ENCODE measurements around the gene MT1HL1.

MT1HL1 gene

GRCh38 chr1:237007147-237007881, 3.1 kb upstream of the MT1HL1 start:
- no peak for TF ChIP-seq ZFX (IDR thresholded peaks at IDR 0.05; ENCODE audit: borderline replicate concordance)
- TF ChIP-seq CTCF (IDR thresholded peaks at IDR 0.05) = no peak
- H3K27ac ChIP-seq = no peak overlapping the region

- TF ChIP-seq ZFX (IDR thresholded peaks at IDR 0.05; ENCODE audit: borderline replicate concordance) = no peak
- TF ChIP-seq CTCF (IDR thresholded peaks at IDR 0.05) = no peak
- H3K27ac ChIP-seq = no peak overlapping the region
These were observed 1.4 kb upstream of the MT1HL1 start for GRCh38 chr1:237005674-237006073.

GRCh38 chr1:237003516-237003915, 725 bp downstream of the MT1HL1 start:
- TF ChIP-seq ZFX (IDR thresholded peaks at IDR 0.05; ENCODE audit: borderline replicate concordance) = no peak
- no peak for TF ChIP-seq CTCF (IDR thresholded peaks at IDR 0.05)
- no peak overlapping the region for H3K27ac ChIP-seq

GRCh38 chr1:237000191-237000590, 4.0 kb downstream of the MT1HL1 start:
- TF ChIP-seq CTCF (IDR thresholded peaks at IDR 0.05) (no peak), ZFX (IDR thresholded peaks at IDR 0.05; ENCODE audit: borderline replicate concordance) (no peak)

GRCh38 chr1:236998546-236998945, 5.7 kb downstream of the MT1HL1 start:
- TF ChIP-seq ZFX (IDR thresholded peaks at IDR 0.05; ENCODE audit: borderline replicate concordance) (no peak), CTCF (IDR thresholded peaks at IDR 0.05) (no peak)

More at GRCh38 chr1:237000191-237000590, 4.0 kb downstream of the MT1HL1 start:
- H3K27ac ChIP-seq = no peak overlapping the region

GRCh38 chr1:236997882-236998281, 6.4 kb downstream of the MT1HL1 start:
- no peak for TF ChIP-seq ZFX (IDR thresholded peaks at IDR 0.05; ENCODE audit: borderline replicate concordance)
- TF ChIP-seq CTCF (IDR thresholded peaks at IDR 0.05) = no peak
- H3K27ac ChIP-seq = no peak overlapping the region

More at GRCh38 chr1:236998546-236998945, 5.7 kb downstream of the MT1HL1 start:
- no peak overlapping the region for H3K27ac ChIP-seq

GRCh38 chr1:236997361-236997760, 6.9 kb downstream of the MT1HL1 start:
- no peak for TF ChIP-seq ZFX (IDR thresholded peaks at IDR 0.05; ENCODE audit: borderline replicate concordance)
- no peak for TF ChIP-seq CTCF (IDR thresholded peaks at IDR 0.05)
- no peak overlapping the region for H3K27ac ChIP-seq

All from 22Rv1 (cell line).